ENCODE data around the gene LACTB. TPM values are rescaled to one million over a fixed set of nuclear protein-coding genes. Genes with fewer than 3 reads are reported as not detected.

Gene LACTB
- total and polyA plus RNA-seq, 2 experiments from 2014 or later = 15.2 to 20.9 TPM

DNA sequence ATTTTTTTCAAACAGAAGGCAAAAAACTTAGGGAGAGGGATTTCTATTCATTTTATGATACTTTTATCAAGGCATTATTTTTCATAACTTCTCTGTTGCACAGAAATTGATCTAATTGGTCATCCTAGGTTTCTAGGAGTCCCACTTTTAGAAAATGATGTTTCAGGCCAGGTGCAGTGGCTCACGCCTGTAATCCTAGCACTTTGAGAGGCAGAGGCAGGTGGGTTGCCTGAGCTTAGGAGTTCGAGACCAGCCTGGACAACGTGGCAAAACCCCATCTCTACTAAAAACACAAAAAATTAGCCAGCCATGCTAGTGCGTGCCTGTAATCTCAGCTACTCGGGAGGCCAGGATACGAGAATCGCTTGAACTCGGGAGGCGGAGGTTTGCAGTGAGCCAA lies 2.8 kb downstream of the LACTB start:
- H3K79me2 ChIP-seq (replicated peaks; ENCODE audit: insufficient read depth) = 0 out of 2 replicates have a peak, but pooled peaks cover 4% of the 10 kb centered on the region
- Mint-ChIP-seq H3K4me3 (no peak overlapping the region), H3K9me3 (peaks cover 4% of the 10 kb centered on the region; the same call in 2 of the 3 replicates), H3K4me1 (peaks cover 5% of the 10 kb centered on the region; the same call in 2 of the 3 replicates), H3K27me3 (ENCODE audit: insufficient read depth, low read depth, poor library complexity) (peaks cover 1% of the 10 kb centered on the region), H3K36me3 (ENCODE audit: low read depth) (no peaks in the 10 kb centered on the region; the same call in 2 of the 3 replicates), H3K27ac (no peak overlapping the region)
- peaks cover 8% of the 10 kb centered on the region; the same call in 1 of the 2 replicates for H3K4me1 ChIP-seq (ENCODE audit: insufficient read depth)
- no peak overlapping the region for H3K27ac ChIP-seq (ENCODE audit: low read depth)
- H3K4me3 ChIP-seq = no peak overlapping the region
- DNase-seq (ENCODE audit: low spot score) (no peak), ATAC-seq (no peak)
- 0 out of 2 replicates have a peak, but pooled peaks cover 3% of the 10 kb centered on the region for H3F3A ChIP-seq (replicated peaks; ENCODE audit: low read depth)
- H3K9me2 ChIP-seq (ENCODE audit: insufficient read depth) = no peaks in the 10 kb centered on the region
- H4K20me1 ChIP-seq (replicated peaks; ENCODE audit: insufficient read depth) = 0 out of 2 replicates have a peak, but pooled peaks cover 3% of the 10 kb centered on the region
- H3K4me2 ChIP-seq = no peak overlapping the region
- no peaks in the 10 kb centered on the region for H3K27me3 ChIP-seq (ENCODE audit: insufficient read depth)
- H3K36me3 ChIP-seq (ENCODE audit: insufficient read depth) = no peaks in the 10 kb centered on the region; the same call in 1 of the 2 replicates
- H2AFZ ChIP-seq = no peak overlapping the region
- TF ChIP-seq POLR2AphosphoS5 (IDR thresholded peaks at IDR 0.05; ENCODE audit: low read depth) (no peak), JUNB (IDR thresholded peaks at IDR 0.05; ENCODE audit: unreplicated experiment) (no peak), ZNF331 (CRISPR knock-in tag; IDR thresholded peaks at IDR 0.05; ENCODE audit: low read depth) (no peak)
- TF ChIP-seq, protein P1, sequence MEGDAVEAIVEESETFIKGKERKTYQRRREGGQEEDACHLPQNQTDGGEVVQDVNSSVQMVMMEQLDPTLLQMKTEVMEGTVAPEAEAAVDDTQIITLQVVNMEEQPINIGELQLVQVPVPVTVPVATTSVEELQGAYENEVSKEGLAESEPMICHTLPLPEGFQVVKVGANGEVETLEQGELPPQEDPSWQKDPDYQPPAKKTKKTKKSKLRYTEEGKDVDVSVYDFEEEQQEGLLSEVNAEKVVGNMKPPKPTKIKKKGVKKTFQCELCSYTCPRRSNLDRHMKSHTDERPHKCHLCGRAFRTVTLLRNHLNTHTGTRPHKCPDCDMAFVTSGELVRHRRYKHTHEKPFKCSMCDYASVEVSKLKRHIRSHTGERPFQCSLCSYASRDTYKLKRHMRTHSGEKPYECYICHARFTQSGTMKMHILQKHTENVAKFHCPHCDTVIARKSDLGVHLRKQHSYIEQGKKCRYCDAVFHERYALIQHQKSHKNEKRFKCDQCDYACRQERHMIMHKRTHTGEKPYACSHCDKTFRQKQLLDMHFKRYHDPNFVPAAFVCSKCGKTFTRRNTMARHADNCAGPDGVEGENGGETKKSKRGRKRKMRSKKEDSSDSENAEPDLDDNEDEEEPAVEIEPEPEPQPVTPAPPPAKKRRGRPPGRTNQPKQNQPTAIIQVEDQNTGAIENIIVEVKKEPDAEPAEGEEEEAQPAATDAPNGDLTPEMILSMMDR (conservative IDR thresholded peaks at IDR 0.05; ENCODE audit: low read depth in 2 of 2) = no peak

- Histone ChIP-seq H3K4me1 (ENCODE audit: insufficient read depth) (no peaks in the 10 kb centered on the region), H3K9me2 (ENCODE audit: insufficient read depth) (no peaks in the 10 kb centered on the region), H2AFZ (no peak overlapping the region), H3K27ac (ENCODE audit: low read depth) (no peak overlapping the region), H3K27me3 (ENCODE audit: insufficient read depth) (no peaks in the 10 kb centered on the region), H3K4me3 (no peak overlapping the region), H3K4me2 (no peak overlapping the region), H4K20me1 (replicated peaks; ENCODE audit: insufficient read depth) (0 out of 2 replicates have a peak, but pooled peaks cover 3% of the 10 kb centered on the region), H3F3A (replicated peaks; ENCODE audit: low read depth) (no peaks in the 10 kb centered on the region), H3K36me3 (ENCODE audit: insufficient read depth) (no peaks in the 10 kb centered on the region; the same call in 1 of the 2 replicates), H3K79me2 (replicated peaks; ENCODE audit: insufficient read depth) (0 out of 2 replicates have a peak, but pooled peaks cover 4% of the 10 kb centered on the region)
- ATAC-seq (no peak), DNase-seq (ENCODE audit: low spot score) (no peak)
- no peaks in the 10 kb centered on the region; the same call in 2 of the 3 replicates for H3K36me3 Mint-ChIP-seq (ENCODE audit: low read depth)
- H3K27me3 Mint-ChIP-seq (ENCODE audit: insufficient read depth, low read depth, poor library complexity) = no peaks in the 10 kb centered on the region
- peaks cover 5% of the 10 kb centered on the region; the same call in 2 of the 3 replicates for H3K4me1 Mint-ChIP-seq
- no peak overlapping the region for H3K4me3 Mint-ChIP-seq
- no peaks in the 10 kb centered on the region for H3K9me3 Mint-ChIP-seq
- H3K27ac Mint-ChIP-seq = no peak overlapping the region
- TF ChIP-seq EZH2 (IDR thresholded peaks at IDR 0.05; ENCODE audit: low read depth, unreplicated experiment) = no peak
- no peak for TF ChIP-seq NANOG (IDR thresholded peaks at IDR 0.05; ENCODE audit: borderline replicate concordance)
- no peak for TF ChIP-seq CREB1 (CRISPR knock-in tag; IDR thresholded peaks at IDR 0.05; ENCODE audit: low read depth)
- no peak for TF ChIP-seq JUNB (IDR thresholded peaks at IDR 0.05; ENCODE audit: unreplicated experiment)
- TF ChIP-seq, protein P2, sequence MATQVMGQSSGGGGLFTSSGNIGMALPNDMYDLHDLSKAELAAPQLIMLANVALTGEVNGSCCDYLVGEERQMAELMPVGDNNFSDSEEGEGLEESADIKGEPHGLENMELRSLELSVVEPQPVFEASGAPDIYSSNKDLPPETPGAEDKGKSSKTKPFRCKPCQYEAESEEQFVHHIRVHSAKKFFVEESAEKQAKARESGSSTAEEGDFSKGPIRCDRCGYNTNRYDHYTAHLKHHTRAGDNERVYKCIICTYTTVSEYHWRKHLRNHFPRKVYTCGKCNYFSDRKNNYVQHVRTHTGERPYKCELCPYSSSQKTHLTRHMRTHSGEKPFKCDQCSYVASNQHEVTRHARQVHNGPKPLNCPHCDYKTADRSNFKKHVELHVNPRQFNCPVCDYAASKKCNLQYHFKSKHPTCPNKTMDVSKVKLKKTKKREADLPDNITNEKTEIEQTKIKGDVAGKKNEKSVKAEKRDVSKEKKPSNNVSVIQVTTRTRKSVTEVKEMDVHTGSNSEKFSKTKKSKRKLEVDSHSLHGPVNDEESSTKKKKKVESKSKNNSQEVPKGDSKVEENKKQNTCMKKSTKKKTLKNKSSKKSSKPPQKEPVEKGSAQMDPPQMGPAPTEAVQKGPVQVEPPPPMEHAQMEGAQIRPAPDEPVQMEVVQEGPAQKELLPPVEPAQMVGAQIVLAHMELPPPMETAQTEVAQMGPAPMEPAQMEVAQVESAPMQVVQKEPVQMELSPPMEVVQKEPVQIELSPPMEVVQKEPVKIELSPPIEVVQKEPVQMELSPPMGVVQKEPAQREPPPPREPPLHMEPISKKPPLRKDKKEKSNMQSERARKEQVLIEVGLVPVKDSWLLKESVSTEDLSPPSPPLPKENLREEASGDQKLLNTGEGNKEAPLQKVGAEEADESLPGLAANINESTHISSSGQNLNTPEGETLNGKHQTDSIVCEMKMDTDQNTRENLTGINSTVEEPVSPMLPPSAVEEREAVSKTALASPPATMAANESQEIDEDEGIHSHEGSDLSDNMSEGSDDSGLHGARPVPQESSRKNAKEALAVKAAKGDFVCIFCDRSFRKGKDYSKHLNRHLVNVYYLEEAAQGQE (IDR thresholded peaks at IDR 0.05; ENCODE audit: unreplicated experiment) = no peak
- TF ChIP-seq STAT1 (IDR thresholded peaks at IDR 0.05; ENCODE audit: unreplicated experiment) = no peak
Observed at GRCh38 chr15:63126726-63127125, 5.1 kb downstream of the LACTB start.

Data from GM23338 (cell line).